HCT116 (cell line): ENCODE measurements around the gene MST1R. TPM values are rescaled to one million over a fixed set of nuclear protein-coding genes. Genes with fewer than 3 reads are reported as not detected.
"Not testable (repeated sequence)": the region's sequence is repeated elsewhere in the genome, so short reads cannot be mapped to it uniquely, and the experiment has no call there.

Experiments
- ATAC-seq: fragments of 200-7000 bp; cut with Tn5 transposase; 2 replicates; pipeline ENCODE4 v1.9.1; 2020; ENCODE audit warnings: mild to moderate bottlenecking, moderate library complexity
- BruUV-seq: library from RNA; stranded (reverse); fragments of 400-500 nt; replicated peaks from 2 replicates; lab custom pipeline; 2021; lab: Mats Ljungman, UMichigan
- CTCF ChIA-PET: fragments of 300-600 bp; sonication (Branson Sonifier 250); formaldehyde crosslinking; loops from one replicate; lab custom pipeline; 2021; ENCODE audit warnings: antibody characterized with exemption; lab: Charles Lee
- POLR2A ChIA-PET: fragments of 300-600, 350-600 bp; sonication (Branson Sonifier 250); formaldehyde crosslinking; loops from one replicate; lab custom pipeline; 2021; ENCODE audit warnings: antibody characterized with exemption; lab: Charles Lee
- RAD21 ChIA-PET, 2 experiments: fragments of 300-600 bp; sonication (Branson Sonifier 250); formaldehyde crosslinking; loops; one replicate each; lab custom pipeline; 2023; ENCODE audit warnings: low total read pairs in 2 of 2; ENCODE audit not compliant: uncharacterized antibody in 2 of 2, unreplicated experiment in 2 of 2, low non-redundant PET in 1 of 2; lab: Charles Lee
- DNase-seq: peaks from one replicate; pipeline ENCODE4 v3.0.0-alpha.2; 2010; ENCODE audit warnings: low read depth, low spot score
- H2AFZ ChIP-seq: fragments of 200-600 bp; shearing (Covaris generic), sonication (generic); 2 replicates; pipeline ENCODE4 v1.6.1; 2017; ENCODE audit warnings: low read depth, mixed run types, mixed read lengths, antibody characterized with exemption, low read length; ENCODE audit not compliant: poor library complexity, severe bottlenecking
- H3K27ac ChIP-seq: 2 replicates; pipeline ENCODE4 v1.5.1; 2012; ENCODE audit warnings: low read depth, low read length
- H3K27me3 ChIP-seq: fragments of 200-600 bp; sonication (generic); 2 replicates; pipeline ENCODE4 v1.6.1; 2016; ENCODE audit warnings: mixed run types, low read length, mixed read lengths; ENCODE audit not compliant: insufficient read depth
- H3K36me3 ChIP-seq, 2 experiments: fragments of 200-500 bp in 1 of 2; fragments of 200-600 bp in 1 of 2; sonication (Bioruptor generic) in 1 of 2; sonication (generic) in 1 of 2; 2 replicates each; pipeline versions ENCODE4 v1.5.1 to v1.6.1; 2014 to 2016; ENCODE audit warnings: low read length in 2 of 2, inconsistent platforms in 1 of 2, mixed read lengths in 1 of 2, mixed run types in 1 of 2; ENCODE audit not compliant: insufficient read depth in 2 of 2, control insufficient read depth in 1 of 2
- H3K4me1 ChIP-seq, 2 experiments: fragments of 200-600 bp in 1 of 2; sonication (generic) in 1 of 2; 2 replicates each; pipeline versions ENCODE4 v1.5.1 to v1.6.1; 2012 to 2017; ENCODE audit warnings: low read length in 2 of 2, inconsistent platforms in 1 of 2, mild to moderate bottlenecking in 1 of 2, mixed read lengths in 1 of 2, mixed run types in 1 of 2, moderate library complexity in 1 of 2; ENCODE audit not compliant: insufficient read depth in 2 of 2, control insufficient read depth in 1 of 2
- H3K4me2 ChIP-seq: fragments of 200-600 bp; sonication (generic); 2 replicates; pipeline ENCODE4 v1.6.1; 2017; ENCODE audit warnings: mixed run types, low read length, mixed read lengths
- H3K4me3 ChIP-seq, 2 experiments: fragments of 200-600 bp in 1 of 2; sonication (generic) in 1 of 2; replicated peaks in 1 of 2; 2 replicates each; pipeline ENCODE4 v1.5.1; 2011 to 2016; ENCODE audit warnings: low read length in 2 of 2, control low read depth in 1 of 2, low read depth in 1 of 2, mild to moderate bottlenecking in 1 of 2, mixed read lengths in 1 of 2, mixed run types in 1 of 2
- H3K79me2 ChIP-seq: fragments of 200-600 bp; sonication (generic); 2 replicates; pipeline ENCODE4 v1.6.1; 2017; ENCODE audit warnings: mild to moderate bottlenecking, mixed run types, low read length, moderate library complexity, mixed read lengths; ENCODE audit not compliant: insufficient read depth
- H3K9ac ChIP-seq: fragments of 200-600 bp; sonication (generic); 2 replicates; pipeline ENCODE4 v1.6.1; 2016; ENCODE audit warnings: low read length, mixed read lengths
- H3K9me2 ChIP-seq: fragments of 200-600 bp; sonication (generic), shearing (Covaris generic); 2 replicates; pipeline ENCODE4 v1.6.1; 2017; ENCODE audit warnings: mixed run types, mild to moderate bottlenecking, moderate library complexity; ENCODE audit not compliant: insufficient read depth
- H3K9me3 ChIP-seq, 2 experiments: fragments of 200-500 bp in 1 of 2; fragments of 200-600 bp in 1 of 2; sonication (Bioruptor generic) in 1 of 2; sonication (generic) in 1 of 2; 2 replicates each; pipeline ENCODE4 v1.6.1; 2014 to 2017; ENCODE audit warnings: low read length in 2 of 2, mixed read lengths in 2 of 2, inconsistent platforms in 1 of 2, low read depth in 1 of 2, mild to moderate bottlenecking in 1 of 2, mixed run types in 1 of 2, moderate library complexity in 1 of 2; ENCODE audit not compliant: control insufficient read depth in 1 of 2, insufficient read depth in 1 of 2
- H4K20me1 ChIP-seq: fragments of 200-600 bp; sonication (generic), shearing (Covaris generic); 2 replicates; pipeline ENCODE4 v1.6.1; 2017; ENCODE audit warnings: mixed run types, mild to moderate bottlenecking, moderate library complexity; ENCODE audit not compliant: insufficient read depth
- CBX3 ChIP-seq: IDR thresholded peaks from 2 replicates; pipeline ENCODE4 v1.6.1; 2012; ENCODE audit warnings: low read depth
- CEBPB ChIP-seq: IDR thresholded peaks from 2 replicates; pipeline ENCODE4 v1.6.1; 2012; ENCODE audit warnings: low read depth
- EGR1 ChIP-seq: IDR thresholded peaks from 2 replicates; pipeline ENCODE4 v1.6.1; 2012; ENCODE audit warnings: low read depth
- EZH2 ChIP-seq: fragments of 200-600 bp; sonication (generic); IDR thresholded peaks from 2 replicates; pipeline ENCODE4 v1.6.1; 2017; ENCODE audit warnings: antibody characterized with exemption, mixed run types
- EZH2phosphoT487 ChIP-seq: fragments of 200-600 bp; IDR thresholded peaks from 2 replicates; pipeline ENCODE4 v1.6.1; 2018; ENCODE audit warnings: antibody characterized with exemption, borderline replicate concordance
- FOSL1 ChIP-seq: IDR thresholded peaks from 2 replicates; pipeline ENCODE4 v1.6.1; 2012; ENCODE audit warnings: low read depth
- POLR2AphosphoS5 ChIP-seq: IDR thresholded peaks from 2 replicates; pipeline ENCODE4 v1.6.1; 2011; ENCODE audit warnings: mild to moderate bottlenecking, low read depth, low read length, moderate library complexity
- RAD21 ChIP-seq: IDR thresholded peaks from 2 replicates; pipeline ENCODE4 v1.6.1; 2012; ENCODE audit warnings: low read depth, mild to moderate bottlenecking
- SP1 ChIP-seq: IDR thresholded peaks from 2 replicates; pipeline ENCODE4 v1.6.1; 2012; ENCODE audit warnings: low read depth
- SRF ChIP-seq: IDR thresholded peaks from 2 replicates; pipeline ENCODE4 v1.6.1; 2012; ENCODE audit warnings: low read depth
- TCF7L2 ChIP-seq: IDR thresholded peaks from 2 replicates; pipeline ENCODE4 v1.7.0; 2011; ENCODE audit warnings: borderline replicate concordance, inconsistent platforms; ENCODE audit not compliant: insufficient read depth, insufficient read length; ENCODE audit errors: extremely low read depth
- ZFX ChIP-seq: fragments of 450-650 bp; IDR thresholded peaks from 2 replicates; pipeline ENCODE4 v1.6.1; 2017
- ZNF274 ChIP-seq: fragments of 200-500 bp; sonication (Bioruptor generic); IDR thresholded peaks from 2 replicates; pipeline ENCODE4 v1.6.1; 2014; ENCODE audit warnings: mild to moderate bottlenecking, low read depth, low read length, inconsistent platforms
- intact Hi-C: fragments of 100-400 bp; cut with micrococcal nuclease; formaldehyde crosslinking; loops from 2 replicates; pipeline ENCODE4 v1.10.0; 2022
- total RNA-seq: library from RNA; stranded (reverse); gene quantifications from one replicate; pipeline ENCODE4 v1.2.1, GENCODE V29; 2021; ENCODE audit not compliant: unreplicated experiment
- TF ChIP-seq, protein P1 (sequence below): IDR thresholded peaks from 2 replicates; pipeline ENCODE4 v1.6.1; 2012
- TF ChIP-seq, protein P2 (sequence below): IDR thresholded peaks from 2 replicates; pipeline ENCODE4 v1.6.1; 2012; ENCODE audit warnings: low read depth
- TF ChIP-seq, protein P3 (sequence below): IDR thresholded peaks from 2 replicates; pipeline ENCODE4 v1.6.1; 2011; ENCODE audit warnings: mild to moderate bottlenecking, low read length, moderate library complexity; ENCODE audit not compliant: insufficient replicate concordance; ENCODE audit errors: extremely low read depth

MST1R gene
- total RNA-seq, 1 experiment from 2014 or later, result 113 TPM

DNA sequence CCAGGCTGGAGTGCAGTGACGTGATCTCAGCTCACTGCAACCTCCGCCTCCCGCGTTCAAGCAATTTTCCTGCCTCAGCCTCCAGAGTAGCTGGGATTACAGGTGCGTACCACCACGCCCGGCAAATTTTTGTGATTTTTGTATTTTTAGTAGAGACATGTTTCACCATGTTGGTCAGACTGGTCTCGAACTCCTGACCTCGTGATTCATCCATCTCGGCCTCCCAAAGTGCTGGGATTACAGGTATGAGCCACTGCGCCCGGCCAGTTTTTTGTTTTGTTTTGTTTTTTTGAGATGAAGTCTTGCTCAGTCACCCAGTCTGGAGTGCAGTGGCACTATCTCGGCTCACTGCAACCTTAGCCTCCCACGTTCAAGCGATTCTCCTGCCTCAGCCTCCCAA is 28.6 kb upstream of the MST1R start:
- H3K36me3 ChIP-seq, DNase-seq, H3K9ac ChIP-seq, POLR2A ChIA-PET, H3K79me2 ChIP-seq, RAD21 ChIA-PET, H3K9me3 ChIP-seq, CTCF ChIA-PET, BruUV-seq, ATAC-seq, H3K27ac ChIP-seq, H3K27me3 ChIP-seq, H4K20me1 ChIP-seq, H3K9me2 ChIP-seq, intact Hi-C loops, H3K4me2 ChIP-seq, H3K4me3 ChIP-seq, H2AFZ ChIP-seq: not testable (repeated sequence)
- peaks cover 17 to 31% of the 10 kb centered on the region in 2 experiments for H3K4me1 ChIP-seq

DNA sequence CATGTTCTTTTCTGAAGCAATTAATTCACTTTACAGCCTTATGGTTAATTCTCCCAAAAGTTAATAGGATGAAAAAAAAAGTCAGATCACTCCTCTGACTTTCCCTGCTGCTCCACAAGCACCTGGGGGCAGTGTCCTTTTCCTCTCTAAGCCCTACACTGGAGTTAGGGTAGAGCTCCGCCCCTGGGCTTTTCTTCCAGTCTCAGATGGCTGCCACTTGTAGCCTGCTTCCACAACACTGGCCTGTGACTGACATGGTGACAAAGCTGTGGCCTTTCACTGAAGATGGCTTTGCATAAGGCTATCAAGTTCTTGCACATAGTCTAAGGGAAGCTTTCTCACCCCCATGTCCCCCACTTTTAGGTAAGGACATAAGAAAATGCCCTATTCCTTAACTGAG is 27.2 kb upstream of the MST1R start:
- POLR2A ChIA-PET, result interaction anchor here (4.4 kb wide), 1 partner anchor 9 kb away, joined by 38 read pairs; the partner anchor contains the start of gene RBM6
- TF ChIP-seq, protein P1, sequence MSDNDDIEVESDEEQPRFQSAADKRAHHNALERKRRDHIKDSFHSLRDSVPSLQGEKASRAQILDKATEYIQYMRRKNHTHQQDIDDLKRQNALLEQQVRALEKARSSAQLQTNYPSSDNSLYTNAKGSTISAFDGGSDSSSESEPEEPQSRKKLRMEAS, result no peak
- no peak for TF ChIP-seq CBX3
- TF ChIP-seq TCF7L2, result no peak
- no peak for TF ChIP-seq ZNF274
- TF ChIP-seq POLR2AphosphoS5, result peak; percentile 40; the same call in 1 of the 2 replicates
- TF ChIP-seq, protein P2, sequence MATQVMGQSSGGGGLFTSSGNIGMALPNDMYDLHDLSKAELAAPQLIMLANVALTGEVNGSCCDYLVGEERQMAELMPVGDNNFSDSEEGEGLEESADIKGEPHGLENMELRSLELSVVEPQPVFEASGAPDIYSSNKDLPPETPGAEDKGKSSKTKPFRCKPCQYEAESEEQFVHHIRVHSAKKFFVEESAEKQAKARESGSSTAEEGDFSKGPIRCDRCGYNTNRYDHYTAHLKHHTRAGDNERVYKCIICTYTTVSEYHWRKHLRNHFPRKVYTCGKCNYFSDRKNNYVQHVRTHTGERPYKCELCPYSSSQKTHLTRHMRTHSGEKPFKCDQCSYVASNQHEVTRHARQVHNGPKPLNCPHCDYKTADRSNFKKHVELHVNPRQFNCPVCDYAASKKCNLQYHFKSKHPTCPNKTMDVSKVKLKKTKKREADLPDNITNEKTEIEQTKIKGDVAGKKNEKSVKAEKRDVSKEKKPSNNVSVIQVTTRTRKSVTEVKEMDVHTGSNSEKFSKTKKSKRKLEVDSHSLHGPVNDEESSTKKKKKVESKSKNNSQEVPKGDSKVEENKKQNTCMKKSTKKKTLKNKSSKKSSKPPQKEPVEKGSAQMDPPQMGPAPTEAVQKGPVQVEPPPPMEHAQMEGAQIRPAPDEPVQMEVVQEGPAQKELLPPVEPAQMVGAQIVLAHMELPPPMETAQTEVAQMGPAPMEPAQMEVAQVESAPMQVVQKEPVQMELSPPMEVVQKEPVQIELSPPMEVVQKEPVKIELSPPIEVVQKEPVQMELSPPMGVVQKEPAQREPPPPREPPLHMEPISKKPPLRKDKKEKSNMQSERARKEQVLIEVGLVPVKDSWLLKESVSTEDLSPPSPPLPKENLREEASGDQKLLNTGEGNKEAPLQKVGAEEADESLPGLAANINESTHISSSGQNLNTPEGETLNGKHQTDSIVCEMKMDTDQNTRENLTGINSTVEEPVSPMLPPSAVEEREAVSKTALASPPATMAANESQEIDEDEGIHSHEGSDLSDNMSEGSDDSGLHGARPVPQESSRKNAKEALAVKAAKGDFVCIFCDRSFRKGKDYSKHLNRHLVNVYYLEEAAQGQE, result no peak
- TF ChIP-seq, protein P3, sequence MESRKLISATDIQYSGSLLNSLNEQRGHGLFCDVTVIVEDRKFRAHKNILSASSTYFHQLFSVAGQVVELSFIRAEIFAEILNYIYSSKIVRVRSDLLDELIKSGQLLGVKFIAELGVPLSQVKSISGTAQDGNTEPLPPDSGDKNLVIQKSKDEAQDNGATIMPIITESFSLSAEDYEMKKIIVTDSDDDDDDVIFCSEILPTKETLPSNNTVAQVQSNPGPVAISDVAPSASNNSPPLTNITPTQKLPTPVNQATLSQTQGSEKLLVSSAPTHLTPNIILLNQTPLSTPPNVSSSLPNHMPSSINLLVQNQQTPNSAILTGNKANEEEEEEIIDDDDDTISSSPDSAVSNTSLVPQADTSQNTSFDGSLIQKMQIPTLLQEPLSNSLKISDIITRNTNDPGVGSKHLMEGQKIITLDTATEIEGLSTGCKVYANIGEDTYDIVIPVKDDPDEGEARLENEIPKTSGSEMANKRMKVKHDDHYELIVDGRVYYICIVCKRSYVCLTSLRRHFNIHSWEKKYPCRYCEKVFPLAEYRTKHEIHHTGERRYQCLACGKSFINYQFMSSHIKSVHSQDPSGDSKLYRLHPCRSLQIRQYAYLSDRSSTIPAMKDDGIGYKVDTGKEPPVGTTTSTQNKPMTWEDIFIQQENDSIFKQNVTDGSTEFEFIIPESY, result no peak
- no peak for TF ChIP-seq EZH2phosphoT487
- TF ChIP-seq EGR1, result no peak
- TF ChIP-seq EZH2, result no peak
- no peak for TF ChIP-seq SRF
- no peak for TF ChIP-seq ZFX
- TF ChIP-seq RAD21, result peak; percentile 45; the same call in 1 of the 2 replicates
- TF ChIP-seq CEBPB, result no peak
- no peak for TF ChIP-seq SP1
- no peak for TF ChIP-seq FOSL1

More for the DNA sequence above, 27.2 kb upstream of the MST1R start:
- peak; percentile 53 for DNase-seq
- ChIA-PET CTCF (interaction anchor here (0.5 to 1.6 kb wide), 3 partner anchors 9 to 837 kb away, joined by 3 to 4 read pairs (median 4); partner anchors contain the start of genes QRICH1 and RBM6), RAD21 (no interaction called here)
- Histone ChIP-seq H3K79me2 (no peaks in the 10 kb centered on the region), H3K4me2 (peak overlapping the region; percentile 82), H3K27ac (no peak overlapping the region), H3K27me3 (no peaks in the 10 kb centered on the region), H3K9me2 (no peaks in the 10 kb centered on the region), H3K9ac (no peak overlapping the region), H3K9me3 (no peaks in the 10 kb centered on the region), H2AFZ (no peak overlapping the region), H3K36me3 (no peaks in the 10 kb centered on the region), H4K20me1 (no peaks in the 10 kb centered on the region), H3K4me3 (no peak overlapping the region), H3K4me1 (peaks cover 17 to 31% of the 10 kb centered on the region in 2 experiments)
- ATAC-seq, result peak; percentile 53
- intact Hi-C loops, result no loop called here
- no TSS peak for BruUV-seq
